Neural cell (in vitro differentiated cells): ENCODE results near the gene ASNSD1.

Experiments used
- EP300 ChIP-seq: fragments of 450-650 bp; conservative IDR thresholded peaks from 2 replicates; pipeline ENCODE4 v1.6.1; 2014; ENCODE audit warnings: antibody characterized with exemption, mild to moderate bottlenecking, moderate library complexity; ENCODE audit not compliant: poor library complexity, severe bottlenecking
- EZH2 ChIP-seq: fragments of 200-600, 300-800 bp; shearing (Covaris generic), sonication (generic); IDR thresholded peaks from 2 replicates; pipeline ENCODE4 v1.6.1; 2014; ENCODE audit warnings: antibody characterized with exemption, low read length, borderline replicate concordance, mild to moderate bottlenecking; ENCODE audit not compliant: insufficient read depth, poor library complexity, severe bottlenecking
- POLR2AphosphoS5 ChIP-seq: IDR thresholded peaks from 2 replicates; pipeline ENCODE4 v1.6.1; 2012
- TAF1 ChIP-seq: IDR thresholded peaks from 2 replicates; pipeline ENCODE4 v1.6.1; 2012; ENCODE audit warnings: low read depth
- TF ChIP-seq, protein P1 (sequence below): fragments of 450-650 bp; IDR thresholded peaks from 2 replicates; pipeline ENCODE4 v1.5.1; 2014; ENCODE audit warnings: antibody characterized with exemption, mild to moderate bottlenecking, moderate library complexity; ENCODE audit not compliant: poor library complexity, severe bottlenecking
- TF ChIP-seq, protein P2 (sequence below): IDR thresholded peaks from 2 replicates; pipeline ENCODE4 v1.6.1; 2012; ENCODE audit warnings: borderline replicate concordance

DNA sequence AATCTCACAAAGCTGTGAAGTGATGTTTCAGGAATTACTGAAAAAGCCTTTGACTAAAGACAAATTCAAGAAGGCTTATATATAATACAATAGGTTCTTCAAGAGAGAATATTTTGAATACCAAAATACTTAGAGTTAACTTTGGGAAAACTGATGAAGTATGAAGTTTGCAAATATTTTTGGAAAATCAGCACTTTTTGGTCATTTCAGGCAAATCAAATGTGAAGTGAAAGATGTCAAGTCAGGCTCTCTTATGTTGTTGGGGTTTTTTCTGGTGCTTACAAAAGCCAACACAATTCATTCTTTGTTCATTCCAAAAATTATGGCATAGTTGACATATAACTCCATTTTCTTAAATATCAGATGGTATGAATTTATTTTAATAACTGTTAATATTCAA is 14.7 kb upstream of the ASNSD1 start:
- TF ChIP-seq, protein P1, sequence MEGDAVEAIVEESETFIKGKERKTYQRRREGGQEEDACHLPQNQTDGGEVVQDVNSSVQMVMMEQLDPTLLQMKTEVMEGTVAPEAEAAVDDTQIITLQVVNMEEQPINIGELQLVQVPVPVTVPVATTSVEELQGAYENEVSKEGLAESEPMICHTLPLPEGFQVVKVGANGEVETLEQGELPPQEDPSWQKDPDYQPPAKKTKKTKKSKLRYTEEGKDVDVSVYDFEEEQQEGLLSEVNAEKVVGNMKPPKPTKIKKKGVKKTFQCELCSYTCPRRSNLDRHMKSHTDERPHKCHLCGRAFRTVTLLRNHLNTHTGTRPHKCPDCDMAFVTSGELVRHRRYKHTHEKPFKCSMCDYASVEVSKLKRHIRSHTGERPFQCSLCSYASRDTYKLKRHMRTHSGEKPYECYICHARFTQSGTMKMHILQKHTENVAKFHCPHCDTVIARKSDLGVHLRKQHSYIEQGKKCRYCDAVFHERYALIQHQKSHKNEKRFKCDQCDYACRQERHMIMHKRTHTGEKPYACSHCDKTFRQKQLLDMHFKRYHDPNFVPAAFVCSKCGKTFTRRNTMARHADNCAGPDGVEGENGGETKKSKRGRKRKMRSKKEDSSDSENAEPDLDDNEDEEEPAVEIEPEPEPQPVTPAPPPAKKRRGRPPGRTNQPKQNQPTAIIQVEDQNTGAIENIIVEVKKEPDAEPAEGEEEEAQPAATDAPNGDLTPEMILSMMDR, result no peak
- TF ChIP-seq EZH2 (no peak), TAF1 (no peak), EP300 (no peak), POLR2AphosphoS5 (no peak)
- TF ChIP-seq, protein P2, sequence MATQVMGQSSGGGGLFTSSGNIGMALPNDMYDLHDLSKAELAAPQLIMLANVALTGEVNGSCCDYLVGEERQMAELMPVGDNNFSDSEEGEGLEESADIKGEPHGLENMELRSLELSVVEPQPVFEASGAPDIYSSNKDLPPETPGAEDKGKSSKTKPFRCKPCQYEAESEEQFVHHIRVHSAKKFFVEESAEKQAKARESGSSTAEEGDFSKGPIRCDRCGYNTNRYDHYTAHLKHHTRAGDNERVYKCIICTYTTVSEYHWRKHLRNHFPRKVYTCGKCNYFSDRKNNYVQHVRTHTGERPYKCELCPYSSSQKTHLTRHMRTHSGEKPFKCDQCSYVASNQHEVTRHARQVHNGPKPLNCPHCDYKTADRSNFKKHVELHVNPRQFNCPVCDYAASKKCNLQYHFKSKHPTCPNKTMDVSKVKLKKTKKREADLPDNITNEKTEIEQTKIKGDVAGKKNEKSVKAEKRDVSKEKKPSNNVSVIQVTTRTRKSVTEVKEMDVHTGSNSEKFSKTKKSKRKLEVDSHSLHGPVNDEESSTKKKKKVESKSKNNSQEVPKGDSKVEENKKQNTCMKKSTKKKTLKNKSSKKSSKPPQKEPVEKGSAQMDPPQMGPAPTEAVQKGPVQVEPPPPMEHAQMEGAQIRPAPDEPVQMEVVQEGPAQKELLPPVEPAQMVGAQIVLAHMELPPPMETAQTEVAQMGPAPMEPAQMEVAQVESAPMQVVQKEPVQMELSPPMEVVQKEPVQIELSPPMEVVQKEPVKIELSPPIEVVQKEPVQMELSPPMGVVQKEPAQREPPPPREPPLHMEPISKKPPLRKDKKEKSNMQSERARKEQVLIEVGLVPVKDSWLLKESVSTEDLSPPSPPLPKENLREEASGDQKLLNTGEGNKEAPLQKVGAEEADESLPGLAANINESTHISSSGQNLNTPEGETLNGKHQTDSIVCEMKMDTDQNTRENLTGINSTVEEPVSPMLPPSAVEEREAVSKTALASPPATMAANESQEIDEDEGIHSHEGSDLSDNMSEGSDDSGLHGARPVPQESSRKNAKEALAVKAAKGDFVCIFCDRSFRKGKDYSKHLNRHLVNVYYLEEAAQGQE, result no peak
